ENCODE data around the gene SGCA. TPM values are rescaled to one million over a fixed set of nuclear protein-coding genes. Genes with fewer than 3 reads are reported as not detected.

SGCA gene
- total RNA-seq, 1 experiment from 2014 or later = not detected

DNA sequence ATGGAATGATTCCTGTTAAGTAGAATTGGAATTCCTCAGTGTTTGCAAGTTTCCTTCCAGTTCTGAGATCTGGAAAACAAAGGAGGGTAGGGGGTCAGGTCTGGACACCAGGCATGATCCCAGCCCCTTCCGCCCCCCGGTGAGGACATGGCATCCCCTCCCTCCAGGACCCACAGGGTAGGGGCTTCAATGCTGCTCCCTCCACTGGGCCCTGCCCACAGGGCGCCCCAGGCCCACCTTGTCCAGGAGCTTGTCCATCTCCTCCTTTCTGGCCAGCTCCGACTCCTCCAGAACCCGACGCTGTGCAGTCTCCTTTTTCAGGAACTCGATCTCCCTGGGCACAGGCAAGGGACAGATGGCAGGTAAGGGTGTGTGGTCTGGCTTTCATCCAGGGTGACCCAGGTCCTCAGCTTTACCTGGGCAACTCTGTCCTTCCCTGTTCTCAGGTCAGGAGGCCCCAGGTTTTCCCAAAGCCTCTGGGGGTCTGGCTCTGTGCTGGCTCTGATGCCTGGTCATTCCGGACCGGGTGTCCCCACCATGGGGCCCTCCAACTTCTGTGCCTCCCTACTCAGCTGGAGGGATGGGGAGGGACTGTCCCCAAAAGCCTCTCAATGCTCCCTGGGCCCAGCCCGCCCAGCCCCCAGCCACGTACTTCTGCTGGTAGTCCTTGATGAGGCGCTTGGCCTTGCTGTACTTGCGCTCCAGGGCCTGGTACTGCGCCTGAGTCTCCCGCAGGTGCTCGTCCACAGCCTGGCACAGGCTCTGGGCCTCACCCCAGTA lies 30.3 kb upstream of the SGCA start:
- no peaks in the 10 kb centered on the region for H3K4me1 Mint-ChIP-seq (ENCODE audit: insufficient read depth, unreplicated experiment)
- H3K9me3 Mint-ChIP-seq (ENCODE audit: unreplicated experiment) = no peaks in the 10 kb centered on the region
- no peak overlapping the region for H3K4me3 Mint-ChIP-seq (ENCODE audit: unreplicated experiment)
- BruUV-seq (replicated peaks) = no TSS peak
- ChIA-PET POLR2A (interaction anchor here (0.6 kb wide), 1 partner anchor 9 kb away, joined by 4 read pairs; no protein-coding TSS in a partner anchor), CTCF (interaction anchor here (0.6 to 1.6 kb wide), 5 partner anchors 10 to 162 kb away, joined by 3 to 9 read pairs (median 6); no protein-coding TSS in a partner anchor)
- H3K27me3 Mint-ChIP-seq (ENCODE audit: insufficient read depth, unreplicated experiment) = no peaks in the 10 kb centered on the region
- H3K36me3 Mint-ChIP-seq (ENCODE audit: insufficient read depth, unreplicated experiment) = peaks cover 55% of the 10 kb centered on the region
- TF ChIP-seq, protein P1, sequence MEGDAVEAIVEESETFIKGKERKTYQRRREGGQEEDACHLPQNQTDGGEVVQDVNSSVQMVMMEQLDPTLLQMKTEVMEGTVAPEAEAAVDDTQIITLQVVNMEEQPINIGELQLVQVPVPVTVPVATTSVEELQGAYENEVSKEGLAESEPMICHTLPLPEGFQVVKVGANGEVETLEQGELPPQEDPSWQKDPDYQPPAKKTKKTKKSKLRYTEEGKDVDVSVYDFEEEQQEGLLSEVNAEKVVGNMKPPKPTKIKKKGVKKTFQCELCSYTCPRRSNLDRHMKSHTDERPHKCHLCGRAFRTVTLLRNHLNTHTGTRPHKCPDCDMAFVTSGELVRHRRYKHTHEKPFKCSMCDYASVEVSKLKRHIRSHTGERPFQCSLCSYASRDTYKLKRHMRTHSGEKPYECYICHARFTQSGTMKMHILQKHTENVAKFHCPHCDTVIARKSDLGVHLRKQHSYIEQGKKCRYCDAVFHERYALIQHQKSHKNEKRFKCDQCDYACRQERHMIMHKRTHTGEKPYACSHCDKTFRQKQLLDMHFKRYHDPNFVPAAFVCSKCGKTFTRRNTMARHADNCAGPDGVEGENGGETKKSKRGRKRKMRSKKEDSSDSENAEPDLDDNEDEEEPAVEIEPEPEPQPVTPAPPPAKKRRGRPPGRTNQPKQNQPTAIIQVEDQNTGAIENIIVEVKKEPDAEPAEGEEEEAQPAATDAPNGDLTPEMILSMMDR (IDR thresholded peaks at IDR 0.05; ENCODE audit: unreplicated experiment) = no peak
- no peak for DNase-seq (ENCODE audit: unreplicated experiment)
- H3K27ac Mint-ChIP-seq (ENCODE audit: low read depth, unreplicated experiment) = no peak overlapping the region
- intact Hi-C loops (cut with micrococcal nuclease) = no loop called here

DNA sequence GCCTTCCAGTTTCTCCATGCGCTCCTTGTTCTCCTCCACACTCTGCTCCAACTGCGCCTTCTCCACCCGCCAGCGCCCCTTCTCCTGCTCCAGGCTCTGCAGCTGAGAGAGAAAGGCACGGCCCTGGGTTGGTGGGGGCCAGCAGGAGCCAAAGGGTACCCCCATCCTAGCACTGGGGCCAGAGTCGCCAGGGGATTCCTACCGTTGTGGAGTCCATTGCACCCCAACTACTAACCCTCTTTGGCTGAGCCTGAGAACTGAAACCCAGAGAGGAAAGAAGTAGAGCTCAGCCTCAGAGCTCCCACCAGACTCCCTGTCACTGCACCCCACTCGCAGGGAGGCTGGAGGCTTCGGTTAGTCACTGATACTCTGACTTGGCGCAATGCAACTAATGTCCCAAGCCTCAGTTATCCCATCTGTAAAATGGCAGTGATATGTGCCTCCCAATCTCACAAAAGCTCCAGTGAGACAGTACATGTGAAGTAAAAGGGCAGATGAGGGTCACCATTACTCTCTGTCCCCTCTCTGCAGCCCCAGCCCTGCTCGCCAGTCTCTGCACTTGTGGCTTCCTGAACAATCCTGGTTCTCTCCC lies 29.6 kb upstream of the SGCA start:
- no peaks in the 10 kb centered on the region for H3K27me3 Mint-ChIP-seq (ENCODE audit: insufficient read depth, unreplicated experiment)
- no peak overlapping the region for H3K27ac Mint-ChIP-seq (ENCODE audit: low read depth, unreplicated experiment)
- ChIA-PET CTCF (interaction anchor here (0.6 to 1.6 kb wide), 5 partner anchors 19 to 161 kb away, joined by 3 to 9 read pairs (median 6); no protein-coding TSS in a partner anchor), POLR2A (interaction anchor here (0.6 to 0.9 kb wide), 3 partner anchors 9 to 13 kb away, joined by 3 to 4 read pairs (median 3); no protein-coding TSS in a partner anchor)
- no peak for DNase-seq (ENCODE audit: unreplicated experiment)
- H3K36me3 Mint-ChIP-seq (ENCODE audit: insufficient read depth, unreplicated experiment) = peaks cover 62% of the 10 kb centered on the region
- TF ChIP-seq, protein P1 (IDR thresholded peaks at IDR 0.05; ENCODE audit: unreplicated experiment) = no peak
- intact Hi-C loops (cut with micrococcal nuclease) = no loop called here
- no peaks in the 10 kb centered on the region for H3K4me1 Mint-ChIP-seq (ENCODE audit: insufficient read depth, unreplicated experiment)
- H3K9me3 Mint-ChIP-seq (ENCODE audit: unreplicated experiment) = no peaks in the 10 kb centered on the region
- no peak overlapping the region for H3K4me3 Mint-ChIP-seq (ENCODE audit: unreplicated experiment)
- BruUV-seq (replicated peaks) = no TSS peak

DNA sequence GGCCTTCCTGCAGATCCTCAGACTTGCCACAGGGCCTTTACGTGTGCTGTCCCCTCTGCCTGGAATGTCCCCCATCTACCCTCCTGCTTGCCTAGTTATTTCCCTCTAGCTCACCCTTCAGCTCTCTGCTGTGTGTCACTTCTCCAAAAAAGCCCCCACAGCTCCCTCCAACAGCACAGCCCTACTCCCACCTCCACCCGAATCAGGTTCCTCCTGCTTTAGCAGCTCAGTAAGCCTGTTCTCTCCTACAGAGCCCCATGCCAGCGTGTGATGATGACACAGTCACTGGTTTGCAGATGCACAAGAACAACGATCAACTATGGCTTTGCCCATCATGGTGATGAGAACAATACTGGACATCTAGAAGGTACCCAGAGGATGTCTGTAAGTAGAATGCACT lies 28.8 kb upstream of the SGCA start:
- intact Hi-C loops (cut with micrococcal nuclease) = no loop called here
- CTCF ChIA-PET = interaction anchor here (0.5 to 1.6 kb wide), 5 partner anchors 20 to 57 kb away, joined by 3 to 9 read pairs (median 6); no protein-coding TSS in a partner anchor
- H3K36me3 Mint-ChIP-seq (ENCODE audit: insufficient read depth, unreplicated experiment) = peaks cover 70% of the 10 kb centered on the region
- DNase-seq (ENCODE audit: unreplicated experiment) = no peak
- BruUV-seq (replicated peaks) = no TSS peak
- no peak overlapping the region for H3K4me3 Mint-ChIP-seq (ENCODE audit: unreplicated experiment)
- TF ChIP-seq, protein P1 (IDR thresholded peaks at IDR 0.05; ENCODE audit: unreplicated experiment) = no peak
- POLR2A ChIA-PET = interaction anchor here (0.7 to 0.9 kb wide), 2 partner anchors 14 to 21 kb away, joined by 3 read pairs; no protein-coding TSS in a partner anchor
- no peaks in the 10 kb centered on the region for H3K4me1 Mint-ChIP-seq (ENCODE audit: insufficient read depth, unreplicated experiment)
- no peaks in the 10 kb centered on the region for H3K9me3 Mint-ChIP-seq (ENCODE audit: unreplicated experiment)
- H3K27me3 Mint-ChIP-seq (ENCODE audit: insufficient read depth, unreplicated experiment) = no peaks in the 10 kb centered on the region
- H3K27ac Mint-ChIP-seq (ENCODE audit: low read depth, unreplicated experiment) = peak overlapping the region; percentile 65

DNA sequence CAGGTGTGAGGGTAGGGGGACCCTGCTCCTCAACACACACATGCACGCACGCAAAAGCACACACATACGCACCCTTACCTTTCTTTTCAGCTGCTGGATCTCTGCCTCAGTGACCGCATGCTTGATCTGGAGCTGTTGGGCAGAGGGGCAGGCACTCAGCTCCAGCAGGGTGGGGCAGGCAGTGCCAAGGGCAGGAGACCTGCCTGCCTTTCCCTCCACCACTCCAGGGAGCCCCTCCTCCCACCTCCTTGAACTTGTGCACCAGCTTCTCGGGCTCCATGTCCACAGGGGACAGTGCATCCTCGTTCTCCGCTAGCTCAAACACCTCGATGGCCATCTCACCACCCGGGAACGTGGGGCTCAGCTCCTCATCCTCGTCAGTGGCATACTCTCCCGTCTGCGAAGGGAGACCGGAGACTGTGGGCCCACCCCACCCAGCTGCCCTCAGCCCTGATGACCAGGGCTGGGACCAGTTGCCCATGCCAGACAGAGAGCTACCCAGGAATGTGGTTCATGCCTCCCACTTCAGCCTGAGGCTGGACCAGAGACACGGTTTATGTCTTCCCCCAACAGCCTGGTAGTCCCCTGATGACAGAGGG lies 26.5 kb upstream of the SGCA start:
- Mint-ChIP-seq H3K4me3 (ENCODE audit: unreplicated experiment) (no peak overlapping the region), H3K36me3 (ENCODE audit: insufficient read depth, unreplicated experiment) (peaks cover 75% of the 10 kb centered on the region), H3K27me3 (ENCODE audit: insufficient read depth, unreplicated experiment) (no peaks in the 10 kb centered on the region), H3K27ac (ENCODE audit: low read depth, unreplicated experiment) (no peak overlapping the region), H3K4me1 (ENCODE audit: insufficient read depth, unreplicated experiment) (peaks cover 3% of the 10 kb centered on the region), H3K9me3 (ENCODE audit: unreplicated experiment) (no peaks in the 10 kb centered on the region)
- CTCF ChIA-PET = interaction anchor here (0.6 to 2.7 kb wide), 25 partner anchors 8 to 1318 kb away, joined by 3 to 16 read pairs (median 5); partner anchors contain the start of gene PDK2
- intact Hi-C loops (cut with micrococcal nuclease) = no loop called here
- POLR2A ChIA-PET = interaction anchor here (0.7 to 1.5 kb wide), 3 partner anchors 13 to 272 kb away, joined by 4 to 5 read pairs (median 4); no protein-coding TSS in a partner anchor
- TF ChIP-seq, protein P1 (IDR thresholded peaks at IDR 0.05; ENCODE audit: unreplicated experiment) = no peak
- no peak for DNase-seq (ENCODE audit: unreplicated experiment)
- no TSS peak for BruUV-seq (replicated peaks)
